Fibroblast of the aortic adventitia (primary cell): ENCODE results near the gene PRRC1. TPM values are rescaled to one million over a fixed set of nuclear protein-coding genes. Genes with fewer than 3 reads are reported as not detected.

Experiments
- DNase-seq: peaks from one replicate; pipeline ENCODE4 v3.0.0-alpha.2; 2010; ENCODE audit warnings: low read depth
- H3K4me3 ChIP-seq: 2 replicates; pipeline ENCODE4 v1.5.1; 2011; ENCODE audit warnings: low read depth, mild to moderate bottlenecking, control low read depth, low read length, moderate library complexity
- CTCF ChIP-seq: IDR thresholded peaks from 2 replicates; pipeline ENCODE4 v1.5.1; 2011; ENCODE audit warnings: mild to moderate bottlenecking, low read length, control low read depth, inconsistent platforms; ENCODE audit not compliant: insufficient read depth
- total RNA-seq: library from RNA; depleted of rRNA; stranded (reverse); fragments of >200 nt; gene quantifications from 2 replicates; pipeline ENCODE4 v1.2.3, GENCODE V29; 2012; ENCODE audit warnings: low replicate concordance

PRRC1 gene
- total RNA-seq, 1 donor = 79.5 TPM

- no peak for DNase-seq
- no peak overlapping the region for H3K4me3 ChIP-seq
- no peak for TF ChIP-seq CTCF
These were observed 69.9 kb downstream of the PRRC1 start for GRCh38 chr5:127587246-127587917.

GRCh38 chr5:127588368-127588767, 70.9 kb downstream of the PRRC1 start:
- no peak overlapping the region for H3K4me3 ChIP-seq
- TF ChIP-seq CTCF = no peak
- no peak for DNase-seq

GRCh38 chr5:127589309-127590030, 72.0 kb downstream of the PRRC1 start:
- TF ChIP-seq CTCF = no peak
- no peak for DNase-seq
- no peak overlapping the region for H3K4me3 ChIP-seq

GRCh38 chr5:127590156-127590722, 72.8 kb downstream of the PRRC1 start:
- DNase-seq = no peak
- no peak overlapping the region for H3K4me3 ChIP-seq
- TF ChIP-seq CTCF = no peak

- no peak for DNase-seq
- TF ChIP-seq CTCF = no peak
- no peak overlapping the region for H3K4me3 ChIP-seq
These were observed 78.3 kb downstream of the PRRC1 start for GRCh38 chr5:127595484-127596368.

GRCh38 chr5:127596501-127596900, 79.1 kb downstream of the PRRC1 start:
- no peak for DNase-seq
- no peak overlapping the region for H3K4me3 ChIP-seq
- TF ChIP-seq CTCF = no peak
